HG03025 (cell line): ENCODE results near the gene ANKRD13B.
"Not testable (repeated sequence)": the region's sequence is repeated elsewhere in the genome, so short reads cannot be mapped to it uniquely, and the experiment has no call there.

Source experiments
- ATAC-seq: cut with Tn5 transposase; IDR thresholded peaks from one replicate; pipeline ENCODE4 v1.9.1; 2021; ENCODE audit warnings: mild to moderate bottlenecking, moderate library complexity; ENCODE audit not compliant: unreplicated experiment, low FRiP score

Gene ANKRD13B

GRCh38 chr17:29629839-29630238 is 36.9 kb downstream of the ANKRD13B start:
- ATAC-seq = no peak

DNA sequence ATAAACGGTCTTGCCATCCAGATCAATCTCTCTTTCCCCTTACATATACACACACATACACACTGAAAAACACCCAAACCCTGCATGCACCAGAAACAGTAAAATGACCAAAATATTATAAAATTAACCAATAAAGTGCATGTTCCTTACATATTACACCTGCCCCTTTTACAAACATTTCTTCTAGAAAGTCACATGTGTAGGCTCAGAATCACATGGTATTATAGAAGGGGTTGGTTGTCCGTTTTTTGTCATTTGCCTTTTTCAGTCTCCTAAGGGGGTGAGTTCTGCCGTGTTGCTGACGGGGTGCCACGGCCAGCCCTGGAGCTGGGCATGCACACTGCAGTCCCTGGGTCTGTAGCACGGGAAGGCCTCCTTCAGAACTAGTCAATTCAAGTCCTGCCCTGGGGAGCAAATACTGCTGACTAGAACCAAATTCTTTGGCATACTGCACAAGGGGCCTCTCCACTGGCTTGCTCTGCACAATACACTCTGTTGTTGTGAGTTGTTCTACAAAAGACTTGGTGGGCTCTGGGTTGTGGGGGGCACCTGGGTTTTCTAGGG is 37.8 kb downstream of the ANKRD13B start:
- no peak for ATAC-seq

DNA sequence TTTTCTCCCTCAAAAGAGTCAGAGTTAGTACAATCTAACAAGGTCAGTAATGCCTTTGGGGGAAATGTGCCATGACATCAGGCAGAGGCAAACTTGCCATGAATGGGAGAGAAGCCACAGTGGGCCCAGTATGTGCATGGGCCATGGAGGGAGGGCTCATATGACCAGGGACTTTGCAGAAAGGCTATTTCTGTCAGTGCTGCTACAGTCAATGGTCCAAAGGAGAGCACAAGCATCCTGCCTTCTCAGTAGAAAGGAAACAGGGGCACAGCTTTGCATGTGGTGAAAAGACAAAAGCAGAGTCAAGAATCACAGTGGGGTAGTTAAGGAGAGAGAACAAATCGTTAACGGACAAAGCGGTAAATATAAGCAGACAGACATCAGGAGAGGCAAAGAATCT is 41.0 kb downstream of the ANKRD13B start:
- ATAC-seq = no peak

GRCh38 chr17:29640413-29640812 is 47.5 kb downstream of the ANKRD13B start:
- no peak for ATAC-seq

- no peak for ATAC-seq
Observed at GRCh38 chr17:29640981-29641642, 48.2 kb downstream of the ANKRD13B start.

GRCh38 chr17:29642171-29642611 is 49.3 kb downstream of the ANKRD13B start:
- no peak for ATAC-seq

- ATAC-seq = no peak
Observed at GRCh38 chr17:29643817-29644160, 50.9 kb downstream of the ANKRD13B start.

DNA sequence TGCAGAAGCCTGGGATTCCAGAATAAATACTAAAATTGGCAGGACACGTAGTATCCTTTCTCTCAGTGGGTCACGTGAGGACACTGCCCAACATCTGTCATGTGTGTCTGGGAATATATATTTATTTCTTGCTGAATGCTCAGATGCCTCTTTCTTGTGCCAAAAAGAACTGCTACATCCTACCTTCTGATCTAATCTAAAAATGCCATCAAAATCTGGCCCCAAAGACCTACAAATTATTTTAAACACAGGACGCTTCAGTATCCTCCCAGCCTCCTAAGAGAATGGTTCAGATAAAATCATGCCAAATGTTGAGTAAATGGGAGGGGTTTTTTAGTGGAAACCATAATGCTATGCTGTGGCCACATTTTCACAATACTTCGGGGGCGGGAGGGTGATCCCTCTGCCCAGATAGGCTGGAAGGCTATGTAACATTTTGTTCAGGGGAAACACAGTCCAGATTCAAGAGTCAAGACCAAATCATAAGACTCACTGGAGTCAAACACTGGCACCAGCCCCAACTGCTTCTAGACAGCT is 52.7 kb downstream of the ANKRD13B start:
- ATAC-seq = no peak

- ATAC-seq = no peak
Observed at GRCh38 chr17:29648005-29648404, 55.1 kb downstream of the ANKRD13B start.

DNA sequence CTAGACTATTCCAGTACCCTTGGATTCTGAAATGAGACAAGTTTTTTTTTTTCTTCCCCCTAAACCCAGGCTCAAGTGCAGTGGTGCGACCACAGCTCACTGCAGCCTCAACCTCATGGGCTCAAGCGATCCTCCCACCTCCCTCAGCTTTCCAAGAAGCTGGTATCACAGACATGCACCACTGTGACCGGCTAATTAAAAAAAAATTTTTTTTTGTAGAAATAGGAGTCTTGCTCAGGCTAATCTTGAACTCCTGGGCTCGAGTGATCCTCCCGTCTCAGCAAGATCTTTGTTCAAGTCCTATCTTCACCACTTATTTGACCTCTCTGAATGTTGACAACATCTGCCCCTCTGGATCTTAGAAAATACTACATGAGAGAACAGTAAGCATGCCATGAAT is 56.4 kb downstream of the ANKRD13B start:
- ATAC-seq = no peak

- no peak for ATAC-seq
Observed at GRCh38 chr17:29650396-29650795, 57.5 kb downstream of the ANKRD13B start.

DNA sequence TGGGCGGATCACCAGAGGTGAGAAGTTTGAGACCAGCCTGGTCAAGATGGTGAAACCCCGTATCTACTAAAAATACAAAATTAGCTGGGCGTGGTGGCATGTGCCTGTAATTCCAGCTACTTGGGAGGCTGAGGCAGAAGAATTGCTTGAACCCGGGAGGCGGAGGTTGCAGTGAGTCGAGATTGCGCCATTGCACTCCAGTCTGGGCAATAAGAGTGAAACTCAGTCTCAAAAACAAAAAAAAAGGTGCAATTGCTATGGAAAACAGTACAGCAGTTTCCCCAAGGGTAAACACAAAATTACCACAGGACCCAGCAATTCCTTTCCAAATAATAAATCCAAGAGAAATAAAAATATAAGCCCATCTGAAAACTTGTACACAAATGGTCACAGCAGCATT is 59.0 kb downstream of the ANKRD13B start:
- ATAC-seq = not testable (repeated sequence)

- no peak for ATAC-seq
Observed at GRCh38 chr17:29652976-29653375, 60.0 kb downstream of the ANKRD13B start.

GRCh38 chr17:29653995-29654714 is 61.2 kb downstream of the ANKRD13B start:
- no peak for ATAC-seq

DNA sequence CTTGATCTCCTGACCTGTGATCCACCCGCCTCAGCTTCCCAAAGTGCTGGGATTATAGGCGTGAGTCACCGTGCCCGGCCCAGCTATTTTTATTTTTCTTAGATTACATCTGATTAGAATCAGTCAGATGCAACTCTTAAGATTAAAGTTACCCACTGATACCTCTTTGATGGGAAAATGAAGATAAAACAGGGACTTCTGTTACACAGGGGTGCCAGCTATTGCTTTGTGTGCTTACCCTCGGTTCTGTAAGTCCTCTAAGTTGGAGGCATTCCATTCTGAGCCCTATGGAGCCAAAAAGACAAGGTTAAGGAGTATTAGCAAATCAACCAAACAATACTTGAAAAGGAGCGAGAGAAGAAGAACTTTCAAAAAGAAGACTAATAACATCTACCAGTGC is 62.4 kb downstream of the ANKRD13B start:
- ATAC-seq = no peak

- ATAC-seq = no peak
Observed at GRCh38 chr17:29659155-29659554, 66.2 kb downstream of the ANKRD13B start.

GRCh38 chr17:29661213-29661612 is 68.3 kb downstream of the ANKRD13B start:
- no peak for ATAC-seq

- ATAC-seq = no peak
Observed at GRCh38 chr17:29663155-29663554, 70.2 kb downstream of the ANKRD13B start.
